Activated B cell treated with CpG ODN at 0.5 μM for 24 hours (primary cell): ENCODE data around the gene KCNMA1. TPM values are rescaled to one million over a fixed set of nuclear protein-coding genes. Genes with fewer than 3 reads are reported as not detected.

Experiments
- ATAC-seq: fragments of 200-7000 bp; cut with Tn5 transposase; one replicate; pipeline ENCODE4 v1.10.0; 2021; ENCODE audit warnings: low read depth, mild to moderate bottlenecking, moderate library complexity
- CTCF ChIA-PET: fragments of 350-600 bp; sonication (Branson Sonifier 250); formaldehyde crosslinking; loops from one replicate; lab custom pipeline; 2021; ENCODE audit warnings: antibody characterized with exemption; lab: Charles Lee
- POLR2A ChIA-PET: fragments of 350-600 bp; sonication (Branson Sonifier 250); formaldehyde crosslinking; loops from one replicate; lab custom pipeline; 2021; ENCODE audit warnings: antibody characterized with exemption; lab: Charles Lee
- DNase-seq: peaks from one replicate; pipeline ENCODE4 v3.0.0; 2022
- H3K27ac Mint-ChIP-seq: one replicate; pipeline ENCODE4 v1.8.0; 2020; ENCODE audit warnings: mixed read lengths
- H3K27me3 Mint-ChIP-seq: one replicate; pipeline ENCODE4 v1.8.0; 2021; ENCODE audit warnings: mixed read lengths
- H3K36me3 Mint-ChIP-seq: one replicate; pipeline ENCODE4 v1.8.0; 2021; ENCODE audit warnings: low read depth, mixed read lengths
- H3K4me1 Mint-ChIP-seq: one replicate; pipeline ENCODE4 v1.8.0; 2021; ENCODE audit warnings: mixed read lengths
- H3K4me3 Mint-ChIP-seq: one replicate; pipeline ENCODE4 v1.8.0; 2020; ENCODE audit warnings: mild to moderate bottlenecking, mixed read lengths
- H3K9me3 Mint-ChIP-seq: one replicate; pipeline ENCODE4 v1.8.0; 2020; ENCODE audit warnings: mixed read lengths
- intact Hi-C: fragments of 100-400 bp; cut with micrococcal nuclease; formaldehyde crosslinking; loops from one replicate; pipeline ENCODE4 v1.15.1; 2024
- total RNA-seq: library from RNA; stranded (reverse); gene quantifications from 2 replicates; pipeline ENCODE4 v1.2.3, GENCODE V29; 2022
- TF ChIP-seq, protein P1 (sequence below): fragments of 200-600 bp; IDR thresholded peaks from one replicate; pipeline ENCODE4 v1.8.0; 2022; ENCODE audit warnings: antibody characterized with exemption, mild to moderate bottlenecking

Gene KCNMA1
- total RNA-seq, 1 donor from 2014 or later, result 3.7 TPM

- H3K36me3 Mint-ChIP-seq, result no peaks in the 10 kb centered on the region
- no peak overlapping the region for H3K4me3 Mint-ChIP-seq
- H3K9me3 Mint-ChIP-seq, result peaks cover 3% of the 10 kb centered on the region
- H3K27ac Mint-ChIP-seq, result no peak overlapping the region
- peaks cover 15% of the 10 kb centered on the region for H3K27me3 Mint-ChIP-seq
- ChIA-PET POLR2A (no interaction called here), CTCF (no interaction called here)
- no peak for DNase-seq
- intact Hi-C loops, result no loop called here
- H3K4me1 Mint-ChIP-seq, result no peaks in the 10 kb centered on the region
- TF ChIP-seq, protein P1, sequence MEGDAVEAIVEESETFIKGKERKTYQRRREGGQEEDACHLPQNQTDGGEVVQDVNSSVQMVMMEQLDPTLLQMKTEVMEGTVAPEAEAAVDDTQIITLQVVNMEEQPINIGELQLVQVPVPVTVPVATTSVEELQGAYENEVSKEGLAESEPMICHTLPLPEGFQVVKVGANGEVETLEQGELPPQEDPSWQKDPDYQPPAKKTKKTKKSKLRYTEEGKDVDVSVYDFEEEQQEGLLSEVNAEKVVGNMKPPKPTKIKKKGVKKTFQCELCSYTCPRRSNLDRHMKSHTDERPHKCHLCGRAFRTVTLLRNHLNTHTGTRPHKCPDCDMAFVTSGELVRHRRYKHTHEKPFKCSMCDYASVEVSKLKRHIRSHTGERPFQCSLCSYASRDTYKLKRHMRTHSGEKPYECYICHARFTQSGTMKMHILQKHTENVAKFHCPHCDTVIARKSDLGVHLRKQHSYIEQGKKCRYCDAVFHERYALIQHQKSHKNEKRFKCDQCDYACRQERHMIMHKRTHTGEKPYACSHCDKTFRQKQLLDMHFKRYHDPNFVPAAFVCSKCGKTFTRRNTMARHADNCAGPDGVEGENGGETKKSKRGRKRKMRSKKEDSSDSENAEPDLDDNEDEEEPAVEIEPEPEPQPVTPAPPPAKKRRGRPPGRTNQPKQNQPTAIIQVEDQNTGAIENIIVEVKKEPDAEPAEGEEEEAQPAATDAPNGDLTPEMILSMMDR, result no peak
- no peak for ATAC-seq
Measured at GRCh38 chr10:77202857-77203256, 434.8 kb downstream of the KCNMA1 start.

DNA sequence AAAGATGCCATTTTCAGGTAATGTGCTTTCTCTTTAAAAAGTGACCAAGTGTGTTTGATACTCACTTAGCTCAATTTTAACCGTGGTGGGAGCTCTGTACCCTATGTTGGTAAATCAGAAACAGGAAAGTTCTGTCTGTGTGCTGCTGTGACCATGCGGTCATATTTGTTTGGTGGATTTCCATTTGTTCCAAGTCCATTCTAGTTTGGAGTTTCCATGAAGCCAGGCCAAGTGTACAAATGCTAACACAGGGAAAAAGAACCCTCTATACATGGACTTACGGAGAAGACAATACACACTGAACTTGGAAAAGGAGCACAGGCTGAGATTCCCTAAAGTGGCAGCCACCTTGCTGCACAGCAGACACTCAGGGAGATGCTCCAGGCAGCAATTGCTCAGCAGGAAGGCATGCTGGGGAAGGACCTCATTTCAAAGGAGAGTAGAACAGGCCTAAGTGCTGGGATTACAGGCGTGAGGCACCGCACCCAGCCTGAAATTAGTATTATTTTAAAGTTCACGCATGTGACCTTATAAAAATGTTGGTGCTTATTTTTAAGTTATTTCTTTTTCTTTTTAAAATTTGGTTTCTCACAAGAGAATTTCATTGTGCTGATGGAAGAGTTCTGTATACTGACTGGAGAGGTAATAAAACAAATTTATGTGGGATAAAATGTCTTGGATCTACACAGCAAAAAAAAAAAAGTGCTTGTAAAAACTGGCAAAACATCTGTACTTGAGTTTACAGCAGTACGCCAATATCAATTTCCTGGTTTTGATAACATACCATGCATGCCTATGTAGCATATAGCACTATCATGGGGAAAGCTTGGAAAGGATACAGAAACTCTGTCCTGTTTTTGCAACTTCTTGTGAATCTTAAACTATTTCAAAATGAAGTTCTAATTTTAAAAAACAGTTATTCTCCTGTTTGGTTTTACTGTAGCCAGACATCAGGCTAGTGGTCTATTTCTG lies 436.2 kb downstream of the KCNMA1 start:
- ChIA-PET POLR2A (no interaction called here), CTCF (no interaction called here)
- DNase-seq (no peak), ATAC-seq (no peak)
- Mint-ChIP-seq H3K4me1 (no peaks in the 10 kb centered on the region), H3K4me3 (no peak overlapping the region), H3K27ac (no peak overlapping the region), H3K9me3 (peaks cover 3% of the 10 kb centered on the region), H3K27me3 (peaks cover 17% of the 10 kb centered on the region), H3K36me3 (no peaks in the 10 kb centered on the region)
- intact Hi-C loops, result no loop called here
- TF ChIP-seq, protein P1, result no peak

GRCh38 chr10:77197544-77197943 lies 440.1 kb downstream of the KCNMA1 start:
- DNase-seq (no peak), ATAC-seq (no peak)
- H3K4me3 Mint-ChIP-seq, result no peak overlapping the region
- intact Hi-C loops, result no loop called here
- H3K27ac Mint-ChIP-seq, result no peak overlapping the region
- H3K36me3 Mint-ChIP-seq, result no peaks in the 10 kb centered on the region
- peaks cover 12% of the 10 kb centered on the region for H3K27me3 Mint-ChIP-seq
- H3K4me1 Mint-ChIP-seq, result no peaks in the 10 kb centered on the region
- TF ChIP-seq, protein P1, result no peak
- ChIA-PET POLR2A (no interaction called here), CTCF (no interaction called here)
- H3K9me3 Mint-ChIP-seq, result no peaks in the 10 kb centered on the region

DNA sequence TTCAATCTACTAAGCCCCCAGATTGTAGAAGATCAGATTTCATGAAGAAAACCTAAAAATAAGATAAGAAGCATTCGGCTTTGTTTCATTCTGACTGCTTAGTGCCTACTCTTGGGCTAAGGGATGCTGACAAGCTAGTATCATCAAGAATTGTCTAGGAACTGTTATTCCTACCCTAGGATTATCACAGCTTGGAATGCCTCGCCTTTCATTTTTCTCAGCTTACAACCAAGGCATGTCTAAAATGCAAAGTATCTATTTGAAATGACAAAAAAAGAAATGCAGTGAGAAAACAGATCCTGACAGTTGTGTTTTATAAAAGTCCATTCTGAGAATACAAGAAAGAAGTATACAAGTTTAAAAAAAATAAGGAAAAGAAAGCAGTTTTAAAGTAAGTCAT lies 441.0 kb downstream of the KCNMA1 start:
- no peak for DNase-seq
- ChIA-PET POLR2A (no interaction called here), CTCF (no interaction called here)
- Mint-ChIP-seq H3K27ac (no peak overlapping the region), H3K36me3 (no peaks in the 10 kb centered on the region), H3K4me3 (no peak overlapping the region), H3K9me3 (no peaks in the 10 kb centered on the region), H3K4me1 (no peaks in the 10 kb centered on the region), H3K27me3 (peaks cover 11% of the 10 kb centered on the region)
- ATAC-seq, result no peak
- TF ChIP-seq, protein P1, result no peak
- intact Hi-C loops, result no loop called here

GRCh38 chr10:77195101-77195500 lies 442.5 kb downstream of the KCNMA1 start:
- no peak overlapping the region for H3K27ac Mint-ChIP-seq
- ChIA-PET CTCF (no interaction called here), POLR2A (no interaction called here)
- H3K27me3 Mint-ChIP-seq, result peaks cover 11% of the 10 kb centered on the region
- H3K4me1 Mint-ChIP-seq, result no peaks in the 10 kb centered on the region
- H3K36me3 Mint-ChIP-seq, result no peaks in the 10 kb centered on the region
- H3K4me3 Mint-ChIP-seq, result no peak overlapping the region
- no peaks in the 10 kb centered on the region for H3K9me3 Mint-ChIP-seq
- no peak for DNase-seq
- no peak for ATAC-seq
- intact Hi-C loops, result no loop called here
- TF ChIP-seq, protein P1, result no peak
